ENCODE measurements around the gene ZNF836. TPM values are rescaled to one million over a fixed set of nuclear protein-coding genes. Genes with fewer than 3 reads are reported as not detected.

ZNF836 gene
- total RNA-seq: 10 to 100 TPM; 15.3 to 35.3 (median 24.7) TPM

GRCh38 chr19:52171321-52172169, at the start of gene ZNF836:
Gene ZNF836, minus strand, starts transcription at chr19:52171621. Its CDS starts 3,549 bp downstream, at chr19:52168072.
- TF ChIP-seq, protein P1, sequence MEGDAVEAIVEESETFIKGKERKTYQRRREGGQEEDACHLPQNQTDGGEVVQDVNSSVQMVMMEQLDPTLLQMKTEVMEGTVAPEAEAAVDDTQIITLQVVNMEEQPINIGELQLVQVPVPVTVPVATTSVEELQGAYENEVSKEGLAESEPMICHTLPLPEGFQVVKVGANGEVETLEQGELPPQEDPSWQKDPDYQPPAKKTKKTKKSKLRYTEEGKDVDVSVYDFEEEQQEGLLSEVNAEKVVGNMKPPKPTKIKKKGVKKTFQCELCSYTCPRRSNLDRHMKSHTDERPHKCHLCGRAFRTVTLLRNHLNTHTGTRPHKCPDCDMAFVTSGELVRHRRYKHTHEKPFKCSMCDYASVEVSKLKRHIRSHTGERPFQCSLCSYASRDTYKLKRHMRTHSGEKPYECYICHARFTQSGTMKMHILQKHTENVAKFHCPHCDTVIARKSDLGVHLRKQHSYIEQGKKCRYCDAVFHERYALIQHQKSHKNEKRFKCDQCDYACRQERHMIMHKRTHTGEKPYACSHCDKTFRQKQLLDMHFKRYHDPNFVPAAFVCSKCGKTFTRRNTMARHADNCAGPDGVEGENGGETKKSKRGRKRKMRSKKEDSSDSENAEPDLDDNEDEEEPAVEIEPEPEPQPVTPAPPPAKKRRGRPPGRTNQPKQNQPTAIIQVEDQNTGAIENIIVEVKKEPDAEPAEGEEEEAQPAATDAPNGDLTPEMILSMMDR (IDR thresholded peaks at IDR 0.05): no peak
- TF ChIP-seq POLR2A (IDR thresholded peaks at IDR 0.05): no peak
- intact Hi-C loops (cut with DNase I; ENCODE audit: low total_unique reads): no loop called here
- WGBS, 2 donors: 3 to 4% methylated on average over 37 of the region's 37 CpGs
- peak within 1 kb of the TSS; percentile 85 for H3K4me3 ChIP-seq (ENCODE audit: low read depth, poor library complexity, severe bottlenecking)
- peak; percentile 89 to 99 for DNase-seq (ENCODE audit: low spot score in 2 of 2)

GRCh38 chr19:52221031-52221430, 49.6 kb upstream of the ZNF836 start:
- no peak overlapping the region for H3K4me3 ChIP-seq (ENCODE audit: low read depth, poor library complexity, severe bottlenecking)
- TF ChIP-seq POLR2A (IDR thresholded peaks at IDR 0.05): no peak
- TF ChIP-seq, protein P1 (IDR thresholded peaks at IDR 0.05): no peak
- DNase-seq (ENCODE audit: low spot score in 2 of 2): no peak
- intact Hi-C loops (cut with DNase I; ENCODE audit: low total_unique reads): no loop called here
- 96 to 97% methylated on average over 6 of the region's 6 CpGs for WGBS, 2 donors

GRCh38 chr19:52219611-52220010, 48.2 kb upstream of the ZNF836 start:
- intact Hi-C loops (cut with DNase I; ENCODE audit: low total_unique reads): no loop called here
- no peak for DNase-seq (ENCODE audit: low spot score in 2 of 2)
- H3K4me3 ChIP-seq (ENCODE audit: low read depth, poor library complexity, severe bottlenecking): no peak overlapping the region
- 87 to 93% methylated on average over 8 of the region's 8 CpGs for WGBS, 2 donors
- TF ChIP-seq POLR2A (IDR thresholded peaks at IDR 0.05): no peak
- TF ChIP-seq, protein P1 (IDR thresholded peaks at IDR 0.05): no peak

DNA sequence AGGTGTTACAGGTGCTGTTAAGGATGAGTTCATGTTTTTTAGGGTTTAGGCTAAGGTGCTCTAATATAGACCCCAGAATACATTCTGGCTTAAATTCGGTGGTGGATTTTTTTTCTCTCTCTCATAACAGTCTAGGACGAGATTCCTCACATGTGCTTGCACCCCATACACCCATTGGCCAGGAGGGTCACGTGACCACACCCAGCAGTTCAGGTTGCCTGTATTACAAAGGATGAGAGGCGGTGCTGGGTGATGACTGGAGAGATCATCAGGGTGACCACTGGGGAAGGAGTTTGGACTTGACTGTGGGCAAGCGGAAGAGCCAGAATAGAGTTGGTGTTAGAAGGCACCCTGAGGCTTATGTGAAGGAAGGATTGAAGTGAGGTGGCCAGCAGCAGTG, 46.2 kb upstream of the ZNF836 start:
- intact Hi-C loops (cut with DNase I; ENCODE audit: low total_unique reads): no loop called here
- DNase-seq (ENCODE audit: low spot score in 2 of 2): no peak
- WGBS, 2 donors: 83 to 85% methylated on average over 5 of the region's 5 CpGs
- no peak overlapping the region for H3K4me3 ChIP-seq (ENCODE audit: low read depth, poor library complexity, severe bottlenecking)
- TF ChIP-seq, protein P1 (IDR thresholded peaks at IDR 0.05): no peak

DNA sequence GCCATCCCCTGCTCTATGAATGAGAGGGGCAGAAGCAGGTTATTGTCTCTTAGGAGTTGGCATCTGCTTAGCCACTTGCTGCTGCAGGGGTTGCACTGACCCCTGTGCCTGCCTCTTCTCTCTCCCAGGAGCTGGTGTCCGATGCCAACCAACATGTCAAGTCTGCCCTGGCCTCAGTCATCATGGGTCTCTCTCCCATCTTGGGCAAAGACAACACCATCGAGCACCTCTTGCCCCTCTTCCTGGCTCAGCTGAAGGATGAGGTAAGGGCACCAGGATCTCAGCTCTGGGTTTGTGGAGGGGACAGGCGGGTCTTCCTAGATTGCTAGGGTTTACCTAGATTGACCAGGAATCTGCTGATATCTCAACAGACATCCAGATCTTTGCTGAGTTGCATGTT, 45.0 kb upstream of the ZNF836 start:
- DNase-seq (ENCODE audit: low spot score in 2 of 2): peak in 1 of 2 donors; percentile 26
- WGBS, 2 donors: 94 to 100% methylated on average over 3 of the region's 3 CpGs
- no peak overlapping the region for H3K4me3 ChIP-seq (ENCODE audit: low read depth, poor library complexity, severe bottlenecking)
- TF ChIP-seq POLR2A (IDR thresholded peaks at IDR 0.05): no peak
- TF ChIP-seq, protein P1 (IDR thresholded peaks at IDR 0.05): no peak
- intact Hi-C loops (cut with DNase I; ENCODE audit: low total_unique reads): no loop called here
